Adrenal gland (tissue), 19 donors: ENCODE data around the gene PAQR4. TPM values are rescaled to one million over a fixed set of nuclear protein-coding genes. Genes with fewer than 3 reads are reported as not detected.

Experiments
- DNase-seq, 7 donors: peaks; one replicate each; pipeline ENCODE4 v3.0.0-alpha.2; 2019 to 2020
- H3K27ac ChIP-seq, 5 donors: fragments of 200-600 bp; sonication (generic) in 4 of 5; 1 replicate in 3 of 5; 2 replicates in 2 of 5; pipeline versions ENCODE4 v1.5.1 to v1.8.0; 2016 to 2020; ENCODE audit warnings: mild to moderate bottlenecking in 1 of 5
- H3K27me3 ChIP-seq: fragments of 200-600 bp; 2 replicates; pipeline ENCODE4 v1.8.0; 2021
- H3K36me3 ChIP-seq, 2 donors: fragments of 200-600 bp; replicated peaks in 1 of 2; 1 replicate in 1 of 2; 2 replicates in 1 of 2; pipeline versions ENCODE4 v1.5.1 to v1.8.0; 2018 to 2022
- H3K4me1 ChIP-seq, 2 donors: fragments of 200-600 bp; replicated peaks in 1 of 2; 1 replicate in 1 of 2; 2 replicates in 1 of 2; pipeline versions ENCODE4 v1.5.1 to v1.8.0; 2018 to 2021
- H3K4me3 ChIP-seq, 4 donors: fragments of 200-600 bp; sonication (generic) in 3 of 4; one replicate each; pipeline ENCODE4 v1.5.1; 2016 to 2018
- H3K9me3 ChIP-seq, 3 donors: fragments of 200-600 bp; sonication (generic) in 1 of 3; replicated peaks in 1 of 3; 1 replicate in 2 of 3; 2 replicates in 1 of 3; pipeline versions ENCODE4 v1.5.1 to v1.8.0; 2016 to 2021
- POLR2A ChIP-seq, 2 donors: fragments of 450-650 bp; IDR thresholded peaks; one replicate each; pipeline ENCODE4 v1.6.1; 2017; ENCODE audit warnings: antibody characterized with exemption in 2 of 2, mild to moderate bottlenecking in 2 of 2, moderate library complexity in 1 of 2
- WGBS, 4 donors: extraction: QIAGEN DNeasy Blood & Tissue Kit in 2 of 4; methylation state at CpG; one replicate each; pipeline versions ENCODE4 v1.1.5 to v1.1.7; 2013 to 2017; 5-methylcytosine and 5-hydroxymethylcytosine counted together
- intact Hi-C, 2 donors: fragments of 100-400 bp; cut with DNase I; formaldehyde crosslinking; loops; one replicate each; pipeline versions ENCODE4 v1.14.1 to v1.15.0; 2022 to 2023
- long read RNA-seq, 10 donors: library from polyadenylated mRNA in 3 of 10; unstranded in 2 of 10; stranded (forward) in 1 of 10; transcript quantifications; one replicate each; pipeline ENCODE4 v2.0.0 and lab custom pipeline, GENCODE V29; 2021 to 2026
- polyA plus RNA-seq, 3 donors: library from polyadenylated mRNA; stranded (reverse); fragments of 200-250 nt in 2 of 3; fragments of 350-450 nt in 1 of 3; fragmentation: Illumina TruSeq in 1 of 3; extraction: RNeasy Lipid Tissue Mini Kit (QIAGEN cat#74804) in 1 of 3; gene quantifications; one replicate each; pipeline ENCODE4 v1.2.3, GENCODE V29; 2013 to 2014
- total RNA-seq, 9 donors: library from RNA; depleted of rRNA in 4 of 9; stranded (reverse); fragments of >200 nt in 4 of 9; fragments of 120-200 nt in 1 of 9; fragmentation: NEBNext Ultra II Directional in 1 of 9; extraction: Animal tissue kit (Norgen Biotek cat#: 25700) in 1 of 9; gene quantifications; one replicate each; pipeline versions ENCODE4 v1.1.0 to v1.2.4, GENCODE V29; 2013 to 2023
- TF ChIP-seq, protein P1 (sequence below), 6 experiments: fragments of 450-650 bp in 4 of 6; fragments of 200-600 bp in 2 of 6; sonication (generic) in 1 of 6; IDR thresholded peaks; 1 replicate in 5 of 6; 2 replicates in 1 of 6; pipeline versions ENCODE4 v1.5.1 to v1.8.0; 2016 to 2021; ENCODE audit warnings: antibody characterized with exemption in 6 of 6, mild to moderate bottlenecking in 2 of 6, moderate library complexity in 1 of 6
- donor health status: healthy with polysubstance abuse.
- donor health status: Bipolar disorder and iron deficiency.
- donor health status: DM: yes; HTN: yes; CAD: no.
- donor health status: DM: no; HTN: no; CAD: no.
- donor health status: DM: no; HTN: no; CAD: no.
- donor health status: DM: yes; HTN: yes; CAD: no.

PAQR4 gene
- 10 to 100 TPM in 7 of 9 donors, 1 to 10 TPM in 2; 7.4 to 17.0 (median 13.2) TPM for total RNA-seq
- 10 to 100 TPM in 1 of 3 donors, 1 to 10 TPM in 2; 4.1 to 14.6 (median 8.1) TPM for polyA plus RNA-seq
- long read RNA-seq, donor 1, transcript PAQR4-202 (3 exons, 2,793 nt): major isoform, 5 of 8 reads
- long read RNA-seq, donor 1, partial matches to known transcripts: 0 of 8 reads
- long read RNA-seq, donor 1, other reads (novel, unspliced or antisense): 0 of 8 reads
- long read RNA-seq, donor 2: 0 reads
- long read RNA-seq, donor 3, partial matches to known transcripts: 0 of 1 reads
- long read RNA-seq, donor 3, other reads (novel, unspliced or antisense): 0 of 1 reads
- long read RNA-seq, donor 4, partial matches to known transcripts: 0 of 2 reads
- long read RNA-seq, donor 4, other reads (novel, unspliced or antisense): 1 of 2 reads
- long read RNA-seq, donor 5, transcript PAQR4-202 (3 exons, 2,793 nt): major isoform, 51 of 60 reads
- long read RNA-seq, donor 5, partial matches to known transcripts: 0 of 60 reads
- long read RNA-seq, donor 5, other reads (novel, unspliced or antisense): 4 of 60 reads
- long read RNA-seq, donor 6: 0 reads
- long read RNA-seq, donor 7, partial matches to known transcripts: 0 of 5 reads
- long read RNA-seq, donor 7, other reads (novel, unspliced or antisense): 0 of 5 reads
- long read RNA-seq, donor 8, partial matches to known transcripts: 0 of 3 reads
- long read RNA-seq, donor 8, other reads (novel, unspliced or antisense): 0 of 3 reads
- long read RNA-seq, donor 9, partial matches to known transcripts: 0 of 1 reads
- long read RNA-seq, donor 9, other reads (novel, unspliced or antisense): 0 of 1 reads
- long read RNA-seq, donor 10, partial matches to known transcripts: 0 of 2 reads
- long read RNA-seq, donor 10, other reads (novel, unspliced or antisense): 0 of 2 reads

DNA sequence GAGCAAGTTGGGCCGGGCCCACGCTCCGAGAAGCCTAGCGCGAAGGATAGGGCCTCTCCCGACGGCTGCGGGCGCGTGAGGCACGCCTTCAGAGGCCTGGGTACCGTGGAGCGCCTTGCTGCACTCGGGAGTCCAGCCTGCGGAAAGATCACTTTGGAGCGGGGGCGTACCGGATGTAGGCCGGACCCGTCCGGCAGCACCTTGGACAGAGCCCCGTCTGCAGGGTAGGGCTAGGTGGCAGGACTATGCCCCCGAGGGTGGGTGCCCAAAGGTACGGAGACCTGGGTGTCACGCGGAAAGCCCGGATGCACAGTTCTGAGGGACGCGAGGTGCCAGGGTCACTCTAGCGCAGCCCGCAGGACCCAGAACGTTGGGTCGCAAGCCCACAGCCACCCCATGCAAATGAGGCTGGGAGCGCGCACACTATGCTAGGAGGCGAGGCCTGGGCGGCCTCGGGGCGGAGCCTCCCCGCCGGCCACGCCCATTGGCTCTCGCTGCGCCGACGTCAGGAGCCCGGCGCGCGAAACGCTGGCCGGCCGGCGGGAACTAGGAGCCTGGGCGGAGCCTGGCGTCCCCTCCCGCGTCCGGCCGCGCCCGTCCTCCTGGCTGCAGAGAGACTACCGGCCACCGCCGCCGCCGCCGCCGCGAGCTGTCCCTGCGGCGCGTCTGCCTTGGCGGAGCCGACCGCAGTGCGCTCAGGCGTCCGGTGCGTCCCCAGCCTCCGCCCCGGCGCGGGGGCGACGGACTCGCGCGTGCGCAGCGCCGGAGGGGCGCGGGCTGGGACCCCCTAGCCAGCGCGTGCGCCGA is at the start of gene PAQR4:
Gene PAQR4, plus strand, starts transcription at position 611 of the 807 bp plus-strand sequence. CDS start 327 bp downstream, outside the sequence.
- Histone ChIP-seq H3K27ac (peak within 1 kb of the TSS in 4 of 5 donors; percentile 19 to 77 (median 34)), H3K27me3 (peaks cover 42% of the 10 kb centered on the region)
- intact Hi-C loops: no loop called here

DNA sequence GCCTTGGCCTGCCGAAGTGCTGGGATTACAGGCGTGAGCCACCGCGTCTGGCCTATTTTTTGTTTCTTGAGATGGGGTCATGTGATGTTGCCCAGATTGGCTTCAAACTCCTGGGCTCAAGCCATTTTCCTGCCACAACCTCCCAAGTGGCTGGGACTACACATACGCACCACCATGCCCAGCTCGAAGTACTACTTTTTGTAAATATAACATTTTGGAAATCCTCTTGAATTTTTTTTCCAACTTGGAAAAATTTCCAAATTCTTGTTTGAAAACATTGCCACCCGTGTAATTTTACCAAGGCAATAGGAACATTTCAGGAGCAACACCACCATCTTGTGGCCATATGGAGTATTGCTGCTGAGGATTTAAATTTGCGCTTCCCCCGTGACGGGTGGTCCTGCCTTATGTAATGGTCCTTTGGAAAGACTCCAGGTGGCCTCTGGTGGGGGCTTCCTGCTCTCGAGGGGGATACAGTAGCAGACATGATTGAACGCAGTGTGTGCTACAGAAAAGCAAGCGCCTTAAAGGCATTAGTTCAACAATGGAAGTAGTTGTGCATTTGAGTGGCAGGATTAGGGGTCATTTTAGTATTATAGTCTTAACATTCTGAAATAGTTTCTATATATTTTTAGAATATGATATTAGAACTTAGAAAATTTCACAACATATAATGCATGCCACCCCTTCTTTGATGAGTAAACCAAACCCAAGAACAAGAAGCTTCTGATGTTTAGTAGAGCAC is 49.5 kb upstream of the PAQR4 start:
- no peak for TF ChIP-seq POLR2A (IDR thresholded peaks at IDR 0.05)
- TF ChIP-seq, protein P1, sequence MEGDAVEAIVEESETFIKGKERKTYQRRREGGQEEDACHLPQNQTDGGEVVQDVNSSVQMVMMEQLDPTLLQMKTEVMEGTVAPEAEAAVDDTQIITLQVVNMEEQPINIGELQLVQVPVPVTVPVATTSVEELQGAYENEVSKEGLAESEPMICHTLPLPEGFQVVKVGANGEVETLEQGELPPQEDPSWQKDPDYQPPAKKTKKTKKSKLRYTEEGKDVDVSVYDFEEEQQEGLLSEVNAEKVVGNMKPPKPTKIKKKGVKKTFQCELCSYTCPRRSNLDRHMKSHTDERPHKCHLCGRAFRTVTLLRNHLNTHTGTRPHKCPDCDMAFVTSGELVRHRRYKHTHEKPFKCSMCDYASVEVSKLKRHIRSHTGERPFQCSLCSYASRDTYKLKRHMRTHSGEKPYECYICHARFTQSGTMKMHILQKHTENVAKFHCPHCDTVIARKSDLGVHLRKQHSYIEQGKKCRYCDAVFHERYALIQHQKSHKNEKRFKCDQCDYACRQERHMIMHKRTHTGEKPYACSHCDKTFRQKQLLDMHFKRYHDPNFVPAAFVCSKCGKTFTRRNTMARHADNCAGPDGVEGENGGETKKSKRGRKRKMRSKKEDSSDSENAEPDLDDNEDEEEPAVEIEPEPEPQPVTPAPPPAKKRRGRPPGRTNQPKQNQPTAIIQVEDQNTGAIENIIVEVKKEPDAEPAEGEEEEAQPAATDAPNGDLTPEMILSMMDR (IDR thresholded peaks at IDR 0.05): peak; percentile 93 to 98 (median 95)
- peak overlapping the region in 4 of 5 donors; percentile 15 to 81 (median 63) for H3K27ac ChIP-seq
- intact Hi-C loops: loop anchor here (2.0 to 10.0 kb wide), 3 partner anchors 45 to 65 kb away; partner anchors contain the start of gene PKMYT1 (in 1 of the 2)
- peak; percentile 56 to 88 (median 72) for DNase-seq
- peaks cover 0 to 24% of the 10 kb centered on the region in 2 donors for H3K36me3 ChIP-seq
- WGBS, 4 donors: 6 to 7% (median 7%) methylated on average over 12 to 13 of the region's 13 CpGs
- no peaks in the 10 kb centered on the region for H3K27me3 ChIP-seq
- H3K4me1 ChIP-seq: peaks cover 0 to 10% of the 10 kb centered on the region in 2 donors
- H3K4me3 ChIP-seq: no peak overlapping the region
- H3K9me3 ChIP-seq: no peaks in the 10 kb centered on the region

More for the DNA sequence above, at the start of gene PAQR4:
- 0 to 2% (median 2%) methylated on average over 2 to 98 of the region's 98 CpGs; no CpG with 5 or more reads in 1 of the 4 donors for WGBS, 4 donors
- Histone ChIP-seq H3K36me3 (no peaks in the 10 kb centered on the region), H3K4me3 (peak within 1 kb of the TSS; percentile 22 to 93 (median 76)), H3K4me1 (peaks cover 17 to 33% of the 10 kb centered on the region in 2 donors), H3K9me3 (no peaks in the 10 kb centered on the region)
- peak; percentile 81 to 92 (median 85) for DNase-seq
- peak in 1 of 2 donors; percentile 60 for TF ChIP-seq POLR2A (IDR thresholded peaks at IDR 0.05)
- TF ChIP-seq, protein P1 (IDR thresholded peaks at IDR 0.05): peak in 1 of 6 experiments; percentile 7

DNA sequence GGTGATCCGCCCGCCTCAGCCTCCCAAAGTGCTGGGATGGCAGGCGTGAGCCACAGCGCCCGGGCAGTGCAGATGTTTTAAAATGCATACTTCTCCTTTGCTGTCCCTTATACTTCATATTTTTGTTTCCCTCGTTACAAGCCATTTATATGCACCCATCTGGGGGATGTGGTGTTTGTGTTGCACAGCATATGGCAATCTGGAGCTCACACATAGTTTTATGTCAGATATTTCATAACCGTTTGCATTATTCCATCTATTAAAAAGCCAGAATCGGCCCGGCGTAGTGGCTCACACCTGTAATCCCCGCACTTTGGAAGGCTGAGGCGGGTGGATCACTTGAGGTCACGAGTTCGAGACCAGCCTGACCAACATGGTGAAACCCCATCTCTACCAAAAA is 45.7 kb upstream of the PAQR4 start:
- no peak for DNase-seq
- peaks cover 0 to 3% of the 10 kb centered on the region in 2 donors for H3K36me3 ChIP-seq
- 94 to 95% (median 94%) methylated on average over 14 of the region's 14 CpGs for WGBS, 4 donors
- peaks cover 0 to 17% of the 10 kb centered on the region in 2 donors for H3K4me1 ChIP-seq
- no peak overlapping the region for H3K4me3 ChIP-seq
- intact Hi-C loops: loop anchor here (5.0 to 10.0 kb wide), 2 partner anchors 51 to 61 kb away; partner anchors contain the start of gene PKMYT1 (in 1 of the 2)
- H3K27me3 ChIP-seq: no peaks in the 10 kb centered on the region
- no peak overlapping the region for H3K27ac ChIP-seq
- TF ChIP-seq POLR2A (IDR thresholded peaks at IDR 0.05): no peak
- TF ChIP-seq, protein P1 (IDR thresholded peaks at IDR 0.05): no peak
- no peaks in the 10 kb centered on the region for H3K9me3 ChIP-seq
